Measurements from ENCODE around the gene ZC3H8.

ZC3H8 gene

GRCh38 chr2:112256654-112257053 is 1.8 kb upstream of the ZC3H8 start:
- H3K4me1 ChIP-seq (ENCODE audit: control insufficient read depth in 1 of 2, insufficient read depth in 2 of 2, low read length in 2 of 2), result peaks cover 7 to 13% of the 10 kb centered on the region in 2 donors
- H3K27ac ChIP-seq (ENCODE audit: low read length), result no peak overlapping the region
- H3K27me3 ChIP-seq (ENCODE audit: low read depth, low read length), result no peaks in the 10 kb centered on the region
- H3K36me3 ChIP-seq (ENCODE audit: control insufficient read depth in 1 of 2, insufficient read depth in 2 of 2, low read length in 2 of 2), result no peaks in the 10 kb centered on the region
- H3K9me3 ChIP-seq (ENCODE audit: control insufficient read depth in 1 of 2, low read length in 2 of 2), result no peaks in the 10 kb centered on the region
- no peak overlapping the region for H3K4me3 ChIP-seq (ENCODE audit: low read depth in 1 of 2, low read length in 2 of 2)

GRCh38 chr2:112255875-112256274 is 1.0 kb upstream of the ZC3H8 start:
- H3K9me3 ChIP-seq (ENCODE audit: control insufficient read depth in 1 of 2, low read length in 2 of 2), result no peaks in the 10 kb centered on the region
- H3K4me1 ChIP-seq (ENCODE audit: control insufficient read depth in 1 of 2, insufficient read depth in 2 of 2, low read length in 2 of 2), result peaks cover 7 to 13% of the 10 kb centered on the region in 2 donors
- no peak overlapping the region for H3K27ac ChIP-seq (ENCODE audit: low read length)
- H3K36me3 ChIP-seq (ENCODE audit: control insufficient read depth in 1 of 2, insufficient read depth in 2 of 2, low read length in 2 of 2), result no peaks in the 10 kb centered on the region
- H3K27me3 ChIP-seq (ENCODE audit: low read depth, low read length), result no peaks in the 10 kb centered on the region
- H3K4me3 ChIP-seq (ENCODE audit: low read depth in 1 of 2, low read length in 2 of 2), result no peak overlapping the region

GRCh38 chr2:112253261-112253815 is 1.5 kb downstream of the ZC3H8 start:
- no peak overlapping the region for H3K4me3 ChIP-seq (ENCODE audit: low read depth in 1 of 2, low read length in 2 of 2)
- H3K9me3 ChIP-seq (ENCODE audit: control insufficient read depth in 1 of 2, low read length in 2 of 2), result no peaks in the 10 kb centered on the region
- H3K36me3 ChIP-seq (ENCODE audit: control insufficient read depth in 1 of 2, insufficient read depth in 2 of 2, low read length in 2 of 2), result peaks cover 0 to 9% of the 10 kb centered on the region in 2 donors
- no peak overlapping the region for H3K27ac ChIP-seq (ENCODE audit: low read length)
- H3K4me1 ChIP-seq (ENCODE audit: control insufficient read depth in 1 of 2, insufficient read depth in 2 of 2, low read length in 2 of 2), result peaks cover 7 to 13% of the 10 kb centered on the region in 2 donors
- H3K27me3 ChIP-seq (ENCODE audit: low read depth, low read length), result no peaks in the 10 kb centered on the region

GRCh38 chr2:112251271-112251670 is 3.6 kb downstream of the ZC3H8 start:
- Histone ChIP-seq H3K4me1 (ENCODE audit: control insufficient read depth in 1 of 2, insufficient read depth in 2 of 2, low read length in 2 of 2) (peaks cover 7 to 13% of the 10 kb centered on the region in 2 donors), H3K27ac (ENCODE audit: low read length) (no peak overlapping the region), H3K36me3 (ENCODE audit: control insufficient read depth in 1 of 2, insufficient read depth in 2 of 2, low read length in 2 of 2) (peaks cover 5 to 20% of the 10 kb centered on the region in 2 donors), H3K4me3 (ENCODE audit: low read depth in 1 of 2, low read length in 2 of 2) (no peak overlapping the region), H3K9me3 (ENCODE audit: control insufficient read depth in 1 of 2, low read length in 2 of 2) (no peaks in the 10 kb centered on the region), H3K27me3 (ENCODE audit: low read depth, low read length) (no peaks in the 10 kb centered on the region)

GRCh38 chr2:112244854-112245253 is 10.0 kb downstream of the ZC3H8 start:
- Histone ChIP-seq H3K27me3 (ENCODE audit: low read depth, low read length) (no peaks in the 10 kb centered on the region), H3K36me3 (ENCODE audit: control insufficient read depth in 1 of 2, insufficient read depth in 2 of 2, low read length in 2 of 2) (peaks cover 5 to 27% of the 10 kb centered on the region in 2 donors), H3K4me1 (ENCODE audit: control insufficient read depth in 1 of 2, insufficient read depth in 2 of 2, low read length in 2 of 2) (no peaks in the 10 kb centered on the region), H3K4me3 (ENCODE audit: low read depth in 1 of 2, low read length in 2 of 2) (no peak overlapping the region), H3K27ac (ENCODE audit: low read length) (no peak overlapping the region), H3K9me3 (ENCODE audit: control insufficient read depth in 1 of 2, low read length in 2 of 2) (no peaks in the 10 kb centered on the region)

GRCh38 chr2:112243233-112243632 is 11.6 kb downstream of the ZC3H8 start:
- H3K36me3 ChIP-seq (ENCODE audit: control insufficient read depth in 1 of 2, insufficient read depth in 2 of 2, low read length in 2 of 2), result peaks cover 5 to 17% of the 10 kb centered on the region in 2 donors

GRCh38 chr2:112242384-112242783 is 12.5 kb downstream of the ZC3H8 start:
- no peaks in the 10 kb centered on the region for H3K4me1 ChIP-seq (ENCODE audit: control insufficient read depth in 1 of 2, insufficient read depth in 2 of 2, low read length in 2 of 2)
- H3K27ac ChIP-seq (ENCODE audit: low read length), result no peak overlapping the region
- no peaks in the 10 kb centered on the region for H3K27me3 ChIP-seq (ENCODE audit: low read depth, low read length)
- H3K36me3 ChIP-seq (ENCODE audit: control insufficient read depth in 1 of 2, insufficient read depth in 2 of 2, low read length in 2 of 2), result peaks cover 0 to 11% of the 10 kb centered on the region in 2 donors
- no peaks in the 10 kb centered on the region for H3K9me3 ChIP-seq (ENCODE audit: control insufficient read depth in 1 of 2, low read length in 2 of 2)
- H3K4me3 ChIP-seq (ENCODE audit: low read depth in 1 of 2, low read length in 2 of 2), result no peak overlapping the region

More at GRCh38 chr2:112243233-112243632, 11.6 kb downstream of the ZC3H8 start:
- Histone ChIP-seq H3K27ac (ENCODE audit: low read length) (no peak overlapping the region), H3K9me3 (ENCODE audit: control insufficient read depth in 1 of 2, low read length in 2 of 2) (no peaks in the 10 kb centered on the region), H3K4me3 (ENCODE audit: low read depth in 1 of 2, low read length in 2 of 2) (no peak overlapping the region), H3K4me1 (ENCODE audit: control insufficient read depth in 1 of 2, insufficient read depth in 2 of 2, low read length in 2 of 2) (no peaks in the 10 kb centered on the region), H3K27me3 (ENCODE audit: low read depth, low read length) (no peaks in the 10 kb centered on the region)

- Histone ChIP-seq H3K4me3 (ENCODE audit: low read depth in 1 of 2, low read length in 2 of 2) (no peak overlapping the region), H3K9me3 (ENCODE audit: control insufficient read depth in 1 of 2, low read length in 2 of 2) (no peaks in the 10 kb centered on the region), H3K27me3 (ENCODE audit: low read depth, low read length) (no peaks in the 10 kb centered on the region), H3K36me3 (ENCODE audit: control insufficient read depth in 1 of 2, insufficient read depth in 2 of 2, low read length in 2 of 2) (peaks cover 0 to 8% of the 10 kb centered on the region in 2 donors), H3K4me1 (ENCODE audit: control insufficient read depth in 1 of 2, insufficient read depth in 2 of 2, low read length in 2 of 2) (no peaks in the 10 kb centered on the region), H3K27ac (ENCODE audit: low read length) (no peak overlapping the region)
These were observed 15.0 kb downstream of the ZC3H8 start for GRCh38 chr2:112239862-112240261.

- no peak overlapping the region for H3K4me3 ChIP-seq (ENCODE audit: low read depth in 1 of 2, low read length in 2 of 2)
- no peaks in the 10 kb centered on the region for H3K4me1 ChIP-seq (ENCODE audit: control insufficient read depth in 1 of 2, insufficient read depth in 2 of 2, low read length in 2 of 2)
- H3K27ac ChIP-seq (ENCODE audit: low read length), result no peak overlapping the region
- H3K36me3 ChIP-seq (ENCODE audit: control insufficient read depth in 1 of 2, insufficient read depth in 2 of 2, low read length in 2 of 2), result peaks cover 0 to 3% of the 10 kb centered on the region in 2 donors
- no peaks in the 10 kb centered on the region for H3K27me3 ChIP-seq (ENCODE audit: low read depth, low read length)
- no peaks in the 10 kb centered on the region for H3K9me3 ChIP-seq (ENCODE audit: control insufficient read depth in 1 of 2, low read length in 2 of 2)
These were observed 24.5 kb downstream of the ZC3H8 start for GRCh38 chr2:112230371-112230770.

GRCh38 chr2:112229348-112229747 is 25.5 kb downstream of the ZC3H8 start:
- H3K27me3 ChIP-seq (ENCODE audit: low read depth, low read length), result no peaks in the 10 kb centered on the region
- no peak overlapping the region for H3K27ac ChIP-seq (ENCODE audit: low read length)
- peaks cover 0 to 3% of the 10 kb centered on the region in 2 donors for H3K36me3 ChIP-seq (ENCODE audit: control insufficient read depth in 1 of 2, insufficient read depth in 2 of 2, low read length in 2 of 2)
- no peaks in the 10 kb centered on the region for H3K9me3 ChIP-seq (ENCODE audit: control insufficient read depth in 1 of 2, low read length in 2 of 2)
- H3K4me1 ChIP-seq (ENCODE audit: control insufficient read depth in 1 of 2, insufficient read depth in 2 of 2, low read length in 2 of 2), result no peaks in the 10 kb centered on the region
- H3K4me3 ChIP-seq (ENCODE audit: low read depth in 1 of 2, low read length in 2 of 2), result no peak overlapping the region

- Histone ChIP-seq H3K36me3 (ENCODE audit: control insufficient read depth in 1 of 2, insufficient read depth in 2 of 2, low read length in 2 of 2) (peaks cover 0 to 5% of the 10 kb centered on the region in 2 donors), H3K4me3 (ENCODE audit: low read depth in 1 of 2, low read length in 2 of 2) (no peak overlapping the region), H3K27ac (ENCODE audit: low read length) (no peak overlapping the region), H3K9me3 (ENCODE audit: control insufficient read depth in 1 of 2, low read length in 2 of 2) (no peaks in the 10 kb centered on the region), H3K27me3 (ENCODE audit: low read depth, low read length) (no peaks in the 10 kb centered on the region), H3K4me1 (ENCODE audit: control insufficient read depth in 1 of 2, insufficient read depth in 2 of 2, low read length in 2 of 2) (no peaks in the 10 kb centered on the region)
These were observed 34.0 kb downstream of the ZC3H8 start for GRCh38 chr2:112220831-112221230.

- Histone ChIP-seq H3K27me3 (ENCODE audit: low read depth, low read length) (no peaks in the 10 kb centered on the region), H3K36me3 (ENCODE audit: control insufficient read depth in 1 of 2, insufficient read depth in 2 of 2, low read length in 2 of 2) (peaks cover 2 to 7% of the 10 kb centered on the region in 2 donors), H3K9me3 (ENCODE audit: control insufficient read depth in 1 of 2, low read length in 2 of 2) (no peaks in the 10 kb centered on the region), H3K4me1 (ENCODE audit: control insufficient read depth in 1 of 2, insufficient read depth in 2 of 2, low read length in 2 of 2) (no peaks in the 10 kb centered on the region), H3K27ac (ENCODE audit: low read length) (no peak overlapping the region), H3K4me3 (ENCODE audit: low read depth in 1 of 2, low read length in 2 of 2) (no peak overlapping the region)
These were observed 34.7 kb downstream of the ZC3H8 start for GRCh38 chr2:112220186-112220585.

Measured in muscle layer of duodenum (tissue), 2 donors.